Fibroblast of peridontal ligament (primary cell): ENCODE data around the gene PDLIM1.
"Not testable (repeated sequence)": the region's sequence is repeated elsewhere in the genome, so short reads cannot be mapped to it uniquely, and the experiment has no call there.

Experiments used
- DNase-seq: peaks from one replicate; pipeline ENCODE4 v3.0.0-alpha.2; 2010; ENCODE audit errors: extremely low read depth

Gene PDLIM1

DNA sequence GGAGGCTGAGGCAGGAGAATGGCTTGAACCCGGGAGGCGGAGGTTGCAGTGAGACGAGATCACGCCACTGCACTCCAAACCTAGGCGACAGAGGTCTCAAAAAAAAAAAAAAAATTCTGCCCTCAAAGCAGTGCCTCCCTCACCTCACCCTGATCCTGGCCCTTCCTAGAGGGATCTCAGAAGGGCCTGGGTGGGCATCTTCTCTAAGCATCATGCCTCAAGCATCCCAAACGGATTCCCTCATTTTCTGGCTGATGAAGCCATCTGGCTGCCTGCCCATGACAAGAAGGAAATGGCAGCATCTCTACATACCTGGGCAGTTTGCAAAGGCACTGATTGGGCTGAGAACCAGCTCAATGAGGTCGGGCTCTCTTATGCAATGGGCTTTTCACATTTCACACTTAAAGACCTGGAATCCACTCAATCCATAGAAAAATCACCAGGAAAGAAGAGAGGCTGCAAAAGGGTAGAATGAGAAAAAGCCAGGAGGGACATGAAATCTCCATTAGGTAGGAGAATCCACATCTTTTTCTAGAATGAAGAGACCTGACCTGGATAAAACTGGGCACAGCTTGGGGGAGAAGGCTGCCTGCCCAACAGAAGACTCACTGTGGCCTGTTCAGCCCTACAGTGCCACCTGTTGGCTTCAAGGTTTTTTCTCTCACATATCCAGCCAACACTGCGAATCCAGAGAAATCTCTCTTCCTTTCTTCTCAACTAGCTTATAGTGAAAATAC is 48.1 kb downstream of the PDLIM1 start:
- DNase-seq, result peak; percentile 77

DNA sequence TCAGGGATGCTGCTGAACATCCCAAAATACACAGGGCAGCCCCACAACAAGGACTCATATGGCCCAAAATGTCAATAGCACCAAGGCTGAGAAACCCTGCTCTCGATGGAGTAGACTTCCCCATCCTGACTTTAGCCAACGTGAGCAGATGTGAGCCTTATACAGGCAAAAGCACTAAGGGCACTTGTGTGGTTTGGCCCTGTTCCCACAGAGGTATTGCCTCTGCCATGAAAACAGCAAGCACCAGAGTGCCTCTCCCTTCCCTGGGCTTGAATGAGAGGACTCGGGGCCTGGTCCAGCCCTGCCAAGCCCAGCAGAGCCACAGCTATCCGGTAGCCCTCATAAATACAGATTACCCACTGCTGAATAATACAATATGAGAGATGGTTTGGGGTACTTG is 49.3 kb downstream of the PDLIM1 start:
- DNase-seq, result no peak

DNA sequence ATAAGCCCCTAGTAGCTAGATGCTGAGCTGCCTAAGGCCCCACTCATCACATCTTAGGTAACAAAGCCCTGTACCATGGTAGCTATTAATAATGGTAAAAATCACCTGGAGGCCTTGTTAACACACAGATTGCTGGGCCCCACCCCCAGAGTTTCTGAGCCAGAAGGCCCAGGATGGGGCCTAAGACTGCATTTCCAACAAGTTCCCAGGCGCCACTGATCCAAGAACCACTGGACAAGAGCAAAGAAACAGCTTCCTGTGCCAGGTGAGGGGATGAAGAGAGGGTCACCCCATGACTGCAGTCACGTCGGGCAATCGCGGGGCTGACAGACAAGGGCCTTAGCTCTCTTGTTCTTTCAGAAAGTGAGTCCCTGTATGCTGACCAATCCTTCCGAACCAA is 50.0 kb downstream of the PDLIM1 start:
- DNase-seq, result no peak

DNA sequence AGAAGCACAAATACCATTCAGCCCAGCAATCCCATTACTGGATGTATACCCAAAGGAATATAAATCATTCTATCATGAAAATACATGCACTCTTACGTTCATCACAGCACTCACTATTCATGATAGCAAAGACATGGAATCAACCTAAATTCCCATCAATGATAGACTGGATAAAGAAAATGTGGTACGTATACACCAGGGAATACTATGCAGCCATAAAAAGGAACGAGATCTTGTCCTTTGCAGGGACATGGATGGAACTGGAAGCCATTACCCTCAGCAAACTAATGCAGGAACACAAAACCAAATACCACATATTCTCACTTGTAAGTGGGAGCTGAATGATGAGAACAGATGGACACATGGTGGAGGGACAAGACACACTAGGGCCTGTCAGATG is 50.7 kb downstream of the PDLIM1 start:
- not testable (repeated sequence) for DNase-seq

DNA sequence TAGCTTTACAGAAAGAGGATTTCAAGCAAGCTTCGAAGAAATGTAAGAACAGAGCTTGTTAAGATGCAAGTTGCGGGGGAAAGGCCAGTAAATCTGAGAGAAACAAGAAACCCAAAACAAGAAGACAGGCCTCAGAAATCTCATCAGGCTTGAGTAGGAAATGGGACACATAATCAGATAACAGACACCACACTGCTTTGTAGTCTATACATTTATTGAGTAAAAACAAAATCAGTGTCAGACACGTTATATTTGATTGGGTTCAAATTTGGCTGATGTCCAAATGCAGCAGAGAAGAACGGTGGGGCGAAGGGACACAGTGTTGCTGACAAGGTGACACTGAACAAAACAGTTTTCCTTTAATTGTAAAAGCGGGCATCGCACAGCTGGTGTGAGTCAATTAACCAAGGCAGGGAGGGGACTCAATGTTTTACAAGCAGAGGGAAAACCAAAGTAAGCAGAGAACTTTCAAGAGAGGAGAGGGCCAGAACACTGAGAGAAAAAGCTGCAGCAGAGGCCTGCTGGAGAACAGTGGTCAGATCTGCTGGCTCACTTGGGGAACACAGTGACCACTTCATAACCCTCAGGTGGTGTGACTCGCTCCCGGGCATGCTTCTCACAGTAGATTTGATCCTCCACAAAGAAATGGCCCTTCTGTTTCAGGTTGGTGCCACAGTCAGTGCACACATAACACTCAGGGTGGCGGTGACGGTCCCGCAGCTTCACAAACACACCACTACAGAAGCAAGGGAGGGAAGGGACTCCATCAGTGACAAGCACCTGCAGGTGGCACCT is 53.2 kb downstream of the PDLIM1 start:
- DNase-seq, result no peak

DNA sequence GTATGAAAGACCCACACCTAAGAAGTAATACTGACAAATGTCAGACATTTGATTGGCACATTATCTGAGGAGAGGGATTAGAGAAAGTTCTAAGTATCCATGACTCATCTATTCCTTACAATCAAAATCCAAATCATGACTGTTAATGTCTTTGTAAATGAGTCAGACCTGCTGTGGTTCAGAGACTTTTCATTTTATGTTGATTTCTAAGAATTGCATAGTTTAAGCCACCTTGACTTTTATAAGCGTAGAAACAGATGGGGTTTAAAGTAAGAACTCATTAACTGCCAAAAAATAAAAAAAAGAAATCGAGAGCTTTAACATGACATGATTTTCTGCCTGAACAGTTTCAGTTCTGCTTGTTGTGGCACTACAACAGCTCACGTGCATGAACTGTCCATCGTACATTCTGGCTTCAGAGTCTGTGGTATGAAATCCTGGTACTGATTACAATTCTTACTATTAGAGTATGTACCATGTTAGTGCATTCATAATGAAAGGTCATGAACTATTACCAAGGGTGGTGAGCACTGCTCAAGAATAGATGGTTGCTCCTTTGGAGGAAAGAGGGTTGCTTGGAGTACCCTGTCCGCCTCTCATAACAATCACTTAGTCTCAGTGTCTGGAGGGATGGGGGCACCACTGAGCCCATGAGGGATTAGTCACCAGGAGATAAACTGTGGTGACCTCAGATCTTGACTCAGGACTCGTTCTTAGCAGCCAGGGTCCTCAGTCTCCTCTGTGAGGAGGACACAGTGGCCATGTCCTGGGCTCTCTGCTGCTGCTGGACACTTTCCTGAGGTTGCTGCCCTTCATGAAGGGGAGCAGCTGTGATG is 54.5 kb downstream of the PDLIM1 start:
- DNase-seq, result peak; percentile 81

DNA sequence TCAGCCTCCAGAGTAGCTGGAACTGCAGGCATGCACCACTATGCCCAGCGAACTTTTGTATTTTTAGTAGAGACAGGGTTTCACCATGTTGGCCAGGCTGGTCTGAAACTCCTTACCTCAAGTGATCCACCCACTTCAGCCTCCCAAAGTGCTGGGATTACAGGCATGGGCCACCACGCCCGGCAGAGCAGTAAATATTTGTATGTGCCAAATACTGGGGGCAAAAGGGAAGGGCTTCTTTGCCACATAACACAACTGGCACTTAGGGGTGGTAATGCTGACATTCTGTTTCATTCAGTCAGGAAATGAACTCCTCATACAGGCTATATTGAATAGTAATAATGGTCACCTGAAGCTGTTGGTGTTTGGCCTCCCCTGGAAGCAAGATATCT is 55.1 kb downstream of the PDLIM1 start:
- no peak for DNase-seq

DNA sequence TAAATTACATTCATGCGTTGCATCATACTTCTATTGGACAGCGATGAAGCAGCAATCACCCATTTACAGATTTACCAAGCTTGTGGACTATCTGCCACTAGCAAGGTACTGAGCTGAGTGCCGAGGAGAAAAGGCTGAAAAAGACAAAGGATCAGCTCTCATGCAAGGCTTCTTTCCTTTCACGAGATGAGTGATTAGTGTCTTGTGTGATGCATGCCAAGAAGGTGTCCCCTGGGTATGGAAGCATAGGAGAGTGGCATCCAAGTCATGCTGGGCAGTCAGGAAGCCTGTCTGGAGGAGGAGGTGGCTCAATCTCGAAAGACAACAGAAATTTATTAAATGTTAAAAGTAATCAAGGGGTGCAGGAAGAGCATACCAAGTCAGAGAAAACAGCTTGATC is 55.9 kb downstream of the PDLIM1 start:
- DNase-seq, result no peak

DNA sequence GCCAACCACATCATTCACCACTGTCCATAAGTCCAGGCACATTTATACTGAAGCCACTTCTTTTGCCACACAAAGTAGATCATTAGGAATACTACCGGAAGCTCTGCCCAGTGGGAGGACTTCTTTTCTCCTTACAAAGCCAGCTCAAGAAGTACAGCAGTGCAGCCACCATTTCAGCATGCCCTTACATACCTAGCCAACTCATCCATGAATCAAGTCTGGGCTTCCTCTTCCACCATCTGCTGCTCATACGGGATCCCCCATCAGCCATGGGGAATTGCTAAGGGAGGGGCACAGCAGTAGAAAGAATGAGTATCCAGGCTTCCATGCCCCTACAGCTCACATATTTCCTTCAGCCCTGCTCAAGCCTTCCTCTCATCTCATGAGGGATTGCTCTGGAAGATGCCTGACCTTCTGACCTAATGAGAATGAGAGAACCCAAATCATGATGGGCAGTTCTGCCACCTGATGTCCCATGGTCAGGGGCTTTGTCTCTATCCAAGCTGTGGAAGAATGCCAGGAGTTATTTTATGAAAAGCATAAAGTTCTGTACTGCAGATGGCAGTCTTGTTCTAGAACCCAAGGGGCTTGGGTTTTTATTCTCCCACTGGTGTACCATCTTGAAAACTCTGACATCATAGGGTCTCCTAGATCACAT is 57.3 kb downstream of the PDLIM1 start:
- DNase-seq, result peak; percentile 29

DNA sequence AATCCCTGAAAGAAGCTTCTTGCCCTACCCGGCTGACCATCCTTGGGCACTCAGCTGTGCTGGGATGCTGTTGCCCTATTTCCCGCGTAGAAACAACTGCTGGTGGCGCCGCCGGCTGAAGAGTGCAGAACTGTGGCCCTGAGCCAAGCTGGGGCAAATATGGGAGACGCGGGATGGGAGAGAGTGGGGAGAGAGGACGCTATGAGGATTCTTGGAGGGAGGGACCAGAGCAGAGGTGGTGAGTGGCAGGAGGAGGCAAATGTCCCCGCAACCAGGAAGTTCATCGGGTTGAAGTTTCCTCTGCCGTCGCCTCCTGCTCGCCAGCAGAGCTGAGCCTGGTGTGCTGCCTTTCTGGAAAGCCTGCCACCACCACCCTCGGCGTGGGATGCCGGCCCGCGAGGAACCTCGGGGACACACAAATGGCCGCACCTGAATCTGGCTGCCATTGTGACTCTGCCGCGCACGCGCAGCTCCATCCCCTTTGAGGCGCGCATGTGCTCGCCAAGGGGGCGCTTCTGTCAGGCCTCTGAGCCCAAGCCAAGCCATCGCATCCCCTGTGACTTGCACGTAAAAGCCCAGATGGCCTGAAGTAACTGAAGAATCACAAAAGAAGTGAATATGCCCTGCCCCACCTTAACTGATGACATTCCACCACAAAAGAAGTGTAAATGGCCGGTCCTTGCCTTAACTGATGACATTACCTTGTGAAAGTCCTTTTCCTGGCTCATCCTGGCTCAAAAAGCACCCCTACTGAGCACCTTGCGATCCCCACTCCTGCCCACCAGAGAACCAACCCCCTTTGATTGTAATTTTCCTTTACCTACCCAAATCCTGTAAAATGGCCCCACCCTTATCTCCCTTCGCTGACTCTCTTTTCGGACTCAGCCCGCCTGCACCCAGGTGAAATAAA is 59.9 kb downstream of the PDLIM1 start:
- not testable (repeated sequence) for DNase-seq

DNA sequence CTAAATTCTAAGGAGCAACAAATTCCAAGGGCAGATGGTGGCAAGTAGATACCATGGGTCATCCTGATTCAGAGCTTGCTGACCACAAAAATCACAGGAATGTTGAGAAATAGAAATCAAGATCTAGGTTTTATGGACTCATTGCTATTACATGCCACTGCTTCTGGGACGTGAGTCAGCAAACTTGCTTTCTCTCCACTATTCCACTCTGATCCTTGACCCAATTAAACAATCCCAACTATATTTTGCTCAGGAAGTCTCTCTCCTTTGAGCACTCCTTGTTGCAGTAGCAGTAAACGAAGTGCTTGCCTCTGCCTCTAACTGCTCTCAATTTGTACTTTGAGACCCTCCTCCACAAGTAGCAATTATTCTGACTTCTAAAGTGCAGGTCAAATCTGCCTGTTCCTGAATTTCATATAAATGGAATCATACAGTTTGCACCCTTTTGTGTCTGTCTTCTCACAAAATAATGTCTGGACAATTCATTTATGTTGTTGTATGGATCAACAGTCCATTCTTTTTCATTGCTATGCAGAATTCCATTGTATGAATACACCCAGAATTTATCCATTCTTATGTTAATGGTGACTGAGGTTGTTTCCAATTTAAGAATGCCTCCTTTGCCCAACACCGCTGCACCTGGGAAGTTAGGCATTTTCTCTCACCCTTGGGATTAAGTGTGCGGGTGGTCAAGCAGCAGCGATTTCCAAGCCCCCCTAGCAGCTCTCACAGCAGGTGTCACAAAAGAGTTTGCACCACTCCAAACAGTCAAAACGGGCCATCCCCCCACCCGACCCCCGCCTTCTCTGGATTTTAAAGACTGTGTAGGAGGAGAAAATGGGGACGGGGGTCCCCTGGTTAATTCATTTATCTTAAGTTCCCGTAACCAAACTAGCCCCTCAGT is 60.8 kb downstream of the PDLIM1 start:
- peak; percentile 98 for DNase-seq

DNA sequence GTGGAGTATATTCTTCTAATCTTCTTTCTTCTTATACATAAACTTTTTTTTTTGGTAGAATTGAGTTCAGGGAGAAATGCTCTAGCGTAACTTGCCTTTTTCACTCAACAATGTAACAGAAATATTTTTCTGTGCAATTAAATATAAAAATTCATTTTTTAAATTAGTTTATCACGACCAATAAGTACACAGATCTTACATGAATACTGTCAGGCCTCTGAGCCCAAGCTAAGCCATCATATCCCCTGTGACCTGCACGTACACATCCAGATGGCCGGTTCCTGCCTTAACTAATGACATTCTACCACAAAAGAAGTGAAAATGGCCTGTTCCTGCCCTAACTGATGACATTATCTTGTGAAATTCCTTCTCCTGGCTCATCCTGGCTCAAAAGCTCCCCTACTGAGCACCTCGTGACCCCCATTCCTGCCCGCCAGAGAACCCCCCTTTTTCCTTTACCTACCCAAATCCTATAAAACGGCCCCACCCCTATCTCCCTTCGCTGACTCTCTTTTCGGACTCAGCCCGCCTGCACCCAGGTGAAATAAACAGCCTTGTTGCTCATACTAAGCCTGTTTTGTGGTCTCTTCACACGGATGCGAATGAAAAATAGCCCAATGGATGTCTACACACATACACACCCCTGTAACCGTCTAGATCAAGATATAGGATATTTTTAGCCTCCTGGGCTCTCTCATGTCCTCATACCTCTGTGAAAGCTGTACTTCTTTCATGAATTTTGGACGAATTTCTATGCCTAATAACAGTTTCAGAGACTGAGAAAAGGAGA is 61.7 kb downstream of the PDLIM1 start:
- DNase-seq, result not testable (repeated sequence)

DNA sequence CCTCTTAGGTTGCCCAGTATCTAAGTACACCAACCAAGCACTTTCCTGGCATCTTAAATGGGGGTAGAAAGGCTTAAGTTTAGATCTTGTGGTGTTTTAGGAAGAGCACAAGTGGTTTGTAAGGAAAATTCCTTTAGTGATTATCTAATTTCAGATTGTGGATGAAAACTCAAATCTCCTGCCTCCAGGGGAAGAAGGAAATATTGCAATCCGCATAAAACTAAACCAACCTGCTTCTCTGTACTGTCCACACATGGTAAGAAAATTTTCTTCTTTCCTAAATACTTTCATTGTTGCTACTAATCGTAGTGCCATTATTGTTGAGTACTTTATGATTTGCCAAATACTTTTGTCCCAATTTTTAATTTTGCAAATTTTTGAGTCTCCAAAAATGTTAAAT is 65.7 kb downstream of the PDLIM1 start:
- DNase-seq, result no peak

DNA sequence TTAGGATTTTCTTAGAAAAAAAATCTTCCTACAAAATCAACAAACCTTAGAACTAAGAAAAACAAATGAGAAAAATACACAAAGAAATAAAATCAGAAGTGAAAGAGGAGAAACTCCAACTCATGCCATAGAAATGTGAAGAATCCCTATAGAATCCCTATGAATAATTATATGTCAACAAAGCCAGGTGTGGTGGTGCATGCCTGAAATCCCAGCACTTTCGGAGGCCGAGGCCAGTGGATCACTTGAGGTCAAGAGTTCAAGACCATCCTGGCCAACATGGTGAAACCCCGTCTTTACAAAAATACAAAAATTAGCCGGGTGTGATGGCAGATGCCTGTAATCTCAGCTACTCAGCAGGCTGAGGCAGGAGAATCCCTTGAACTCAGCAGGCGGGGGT is 69.7 kb downstream of the PDLIM1 start:
- DNase-seq, result peak; percentile 35

DNA sequence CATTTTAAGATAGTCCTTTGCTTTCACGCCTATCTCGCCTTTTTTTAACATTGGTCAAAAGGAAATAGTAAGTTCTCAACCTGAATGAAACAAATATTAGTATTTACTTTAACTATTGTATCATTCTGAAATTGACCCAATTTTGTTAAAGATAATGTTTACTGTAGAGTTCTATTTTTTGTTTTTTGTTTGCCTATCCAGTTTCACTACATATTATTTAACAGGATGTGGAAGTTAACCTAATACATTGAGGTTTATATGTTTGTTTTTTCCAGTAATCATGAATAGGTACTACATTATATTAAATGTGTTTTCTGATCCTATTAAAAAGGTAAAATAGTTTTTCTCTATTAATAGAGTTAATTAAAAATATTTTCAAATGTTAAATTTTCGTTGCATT is 70.3 kb downstream of the PDLIM1 start:
- no peak for DNase-seq

DNA sequence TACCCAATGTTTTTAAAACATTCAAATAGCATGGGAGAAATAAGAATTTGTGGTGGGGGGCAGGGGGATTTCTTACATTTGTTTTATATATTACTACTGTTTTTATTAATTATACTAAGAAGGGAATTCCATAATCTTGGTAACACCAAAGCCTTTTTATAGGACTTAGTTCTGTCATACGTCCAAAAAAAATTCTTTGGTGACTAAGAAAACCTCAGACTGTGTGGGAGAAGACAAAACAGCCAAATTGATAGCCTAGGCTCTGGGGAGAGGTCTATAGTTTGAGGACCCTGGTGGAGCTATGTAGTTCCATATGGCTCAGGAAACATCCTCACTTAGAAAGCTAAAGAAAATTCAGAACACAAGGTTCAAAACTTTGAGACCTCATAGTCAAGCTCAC is 73.3 kb downstream of the PDLIM1 start:
- peak; percentile 37 for DNase-seq

DNA sequence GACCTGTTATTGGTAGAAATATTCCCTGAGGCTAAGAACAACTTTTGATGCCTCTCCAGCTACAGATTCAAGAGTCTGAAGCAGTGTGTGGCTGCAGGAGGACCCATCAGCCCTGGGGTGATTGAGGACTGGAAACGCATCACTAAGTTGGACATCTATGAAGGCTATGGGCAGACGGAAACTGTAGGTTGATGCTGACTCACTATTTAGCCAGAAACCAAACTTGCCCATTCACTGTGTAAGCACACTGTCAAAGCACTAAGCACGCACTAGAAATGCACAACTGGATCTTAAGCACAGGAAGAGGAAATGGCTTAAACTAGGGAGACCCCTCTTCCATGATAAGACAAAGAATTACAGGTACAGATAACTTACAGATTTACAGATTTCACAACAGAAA is 76.0 kb downstream of the PDLIM1 start:
- peak; percentile 50 for DNase-seq

DNA sequence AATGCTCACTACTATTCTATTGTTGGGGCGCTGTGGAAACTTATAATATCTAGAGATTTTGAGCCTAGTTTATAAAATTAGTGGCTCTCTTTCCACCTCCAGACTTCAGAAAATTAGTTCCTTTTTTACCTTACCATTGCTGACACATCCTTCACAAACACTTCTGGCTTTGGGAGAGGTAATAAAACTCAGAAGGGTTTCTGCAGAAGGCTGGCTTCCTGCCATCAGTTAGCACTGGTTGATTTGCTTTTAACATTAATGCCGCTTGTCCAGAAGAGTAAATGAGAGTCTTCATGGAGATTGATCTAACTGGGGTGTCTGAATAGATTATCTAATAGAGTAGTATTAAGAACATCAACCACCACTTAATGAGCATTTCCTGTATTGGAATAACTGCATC is 76.4 kb downstream of the PDLIM1 start:
- no peak for DNase-seq
